Measurements from ENCODE around the gene MYH4.

MYH4 gene

DNA sequence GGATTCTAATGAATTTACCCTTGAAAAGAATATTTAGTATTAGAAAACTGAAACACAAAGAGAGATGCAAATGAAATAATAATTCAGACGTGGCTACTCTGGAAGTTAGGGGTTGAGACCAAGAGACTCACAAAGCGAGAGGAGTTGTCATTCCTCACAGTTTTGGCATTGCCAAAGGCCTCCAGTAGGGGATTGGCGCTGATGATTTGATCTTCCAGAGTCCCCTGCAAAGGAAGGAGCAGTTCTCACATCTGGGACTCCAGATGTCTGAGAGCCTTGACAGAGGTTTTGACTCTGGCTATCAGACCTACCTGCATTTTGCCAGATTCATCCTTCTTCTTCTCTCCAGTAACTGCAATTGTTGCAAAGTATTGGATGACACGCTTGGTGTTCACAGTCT, 54.2 kb downstream of the MYH4 start:
- H3K4me3 ChIP-seq (ENCODE audit: control insufficient read depth, low read depth, low read length): no peak overlapping the region
- no peak for DNase-seq (ENCODE audit: low read depth)
- no peak for TF ChIP-seq CTCF (IDR thresholded peaks at IDR 0.05; ENCODE audit: control insufficient read depth, insufficient read depth, low read depth, low read length, missing control alignments)

- no peak for TF ChIP-seq CTCF (IDR thresholded peaks at IDR 0.05; ENCODE audit: control insufficient read depth, insufficient read depth, low read depth, low read length, missing control alignments)
- no peak overlapping the region for H3K4me3 ChIP-seq (ENCODE audit: control insufficient read depth, low read depth, low read length)
- DNase-seq (ENCODE audit: low read depth): no peak
Observed at GRCh38 chr17:10403589-10403988, 65.8 kb downstream of the MYH4 start.

DNA sequence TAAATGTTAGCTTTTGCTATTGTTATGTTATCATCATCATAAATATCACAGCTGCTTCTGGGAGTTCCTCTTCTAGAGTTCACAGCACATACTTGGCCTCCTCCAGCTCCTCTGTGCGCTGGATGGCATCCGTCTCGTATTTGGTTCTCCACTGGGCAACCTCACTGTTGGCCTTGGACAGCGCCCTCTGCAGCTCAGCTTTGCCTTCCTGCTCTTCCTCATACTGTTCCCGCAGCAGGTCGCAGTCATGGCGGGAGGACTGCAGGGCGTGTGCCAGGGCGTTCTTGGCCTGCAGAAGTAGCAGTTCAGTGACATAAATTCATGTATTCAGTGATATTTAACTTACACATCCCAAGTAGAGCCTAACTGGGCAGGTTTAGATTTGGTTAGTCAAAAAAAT, 71.0 kb downstream of the MYH4 start:
- no peak overlapping the region for H3K4me3 ChIP-seq (ENCODE audit: control insufficient read depth, low read depth, low read length)
- no peak for TF ChIP-seq CTCF (IDR thresholded peaks at IDR 0.05; ENCODE audit: control insufficient read depth, insufficient read depth, low read depth, low read length, missing control alignments)
- DNase-seq (ENCODE audit: low read depth): no peak

- DNase-seq (ENCODE audit: low read depth): no peak
- H3K4me3 ChIP-seq (ENCODE audit: control insufficient read depth, low read depth, low read length): no peak overlapping the region
- no peak for TF ChIP-seq CTCF (IDR thresholded peaks at IDR 0.05; ENCODE audit: control insufficient read depth, insufficient read depth, low read depth, low read length, missing control alignments)
Observed at GRCh38 chr17:10396524-10397163, 72.7 kb downstream of the MYH4 start.

GRCh38 chr17:10394201-10394887, 75.0 kb downstream of the MYH4 start:
- TF ChIP-seq CTCF (IDR thresholded peaks at IDR 0.05; ENCODE audit: control insufficient read depth, insufficient read depth, low read depth, low read length, missing control alignments): no peak
- no peak for DNase-seq (ENCODE audit: low read depth)
- no peak overlapping the region for H3K4me3 ChIP-seq (ENCODE audit: control insufficient read depth, low read depth, low read length)
